GM21515 (cell line): ENCODE results near the gene CCDC116.
"Not testable (repeated sequence)": the region's sequence is repeated elsewhere in the genome, so short reads cannot be mapped to it uniquely, and the experiment has no call there.

Experiments used
- ATAC-seq: cut with Tn5 transposase; IDR thresholded peaks from one replicate; pipeline ENCODE4 v1.9.1; 2021; ENCODE audit not compliant: unreplicated experiment

The CCDC116 gene

DNA sequence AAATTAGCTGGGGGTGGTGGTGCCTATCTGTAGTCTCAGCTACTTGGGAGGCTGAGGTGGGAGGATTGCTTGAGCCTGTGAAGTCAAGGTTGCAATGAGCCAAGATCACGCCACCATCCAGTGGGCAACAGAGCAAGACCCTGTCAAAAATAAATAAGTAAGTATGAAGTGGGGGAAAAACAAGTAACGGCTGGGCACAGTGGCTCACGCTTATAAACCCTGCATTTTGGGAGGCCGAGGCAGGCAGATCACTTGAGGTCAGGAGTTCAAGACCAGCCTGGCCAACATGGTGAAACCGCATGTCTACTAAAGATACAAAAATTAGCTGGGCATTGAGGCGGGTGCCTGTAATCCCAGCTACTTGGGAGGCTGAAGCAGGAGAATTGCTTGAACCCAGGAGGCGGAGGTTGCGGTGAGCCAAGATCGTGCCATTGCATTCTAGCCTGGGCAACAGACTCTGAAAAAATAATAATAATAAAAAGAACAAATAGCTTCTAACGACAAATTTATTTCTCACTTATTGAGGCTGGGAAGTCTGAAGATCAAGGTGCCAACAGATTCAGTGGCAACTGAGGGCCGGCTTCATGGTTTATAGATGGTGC lies 22.9 kb upstream of the CCDC116 start:
- not testable (repeated sequence) for ATAC-seq

DNA sequence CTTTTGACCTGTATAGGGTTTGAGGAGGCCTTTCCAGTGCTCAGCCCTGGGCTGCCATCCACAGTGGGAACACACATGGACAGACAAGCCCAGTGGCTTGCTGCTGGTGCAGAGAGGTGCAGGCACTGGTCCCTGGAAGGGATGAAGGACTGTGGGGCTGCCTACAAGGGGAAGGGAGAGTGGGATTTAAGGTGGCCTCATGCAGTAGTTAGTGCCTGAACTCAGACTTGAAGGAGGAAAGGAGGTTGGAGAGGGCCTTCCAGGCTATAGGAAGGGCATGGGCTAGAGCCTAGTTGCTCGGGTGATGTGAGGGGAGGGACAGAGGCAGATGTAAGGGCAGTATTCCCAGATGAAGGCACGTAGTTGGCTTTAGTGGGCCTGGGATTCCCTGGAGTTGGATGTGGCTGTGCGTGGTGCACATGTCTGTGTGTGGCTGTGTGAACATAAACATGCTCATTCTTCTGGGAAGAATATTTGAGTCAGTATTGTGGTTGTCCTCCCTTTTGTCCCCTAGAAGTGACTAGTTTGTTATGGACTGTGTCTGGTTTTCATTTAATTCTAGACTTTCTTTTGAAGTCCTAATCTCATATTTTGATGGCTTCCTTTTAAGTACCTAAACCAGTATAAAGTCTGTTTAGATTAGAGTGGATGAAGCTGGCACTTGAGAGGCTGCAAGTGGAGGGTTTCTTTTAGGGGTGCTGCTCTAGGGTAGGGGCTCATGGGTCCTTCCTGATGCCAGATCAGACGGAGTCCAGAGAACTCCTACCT lies 21.2 kb upstream of the CCDC116 start:
- no peak for ATAC-seq

DNA sequence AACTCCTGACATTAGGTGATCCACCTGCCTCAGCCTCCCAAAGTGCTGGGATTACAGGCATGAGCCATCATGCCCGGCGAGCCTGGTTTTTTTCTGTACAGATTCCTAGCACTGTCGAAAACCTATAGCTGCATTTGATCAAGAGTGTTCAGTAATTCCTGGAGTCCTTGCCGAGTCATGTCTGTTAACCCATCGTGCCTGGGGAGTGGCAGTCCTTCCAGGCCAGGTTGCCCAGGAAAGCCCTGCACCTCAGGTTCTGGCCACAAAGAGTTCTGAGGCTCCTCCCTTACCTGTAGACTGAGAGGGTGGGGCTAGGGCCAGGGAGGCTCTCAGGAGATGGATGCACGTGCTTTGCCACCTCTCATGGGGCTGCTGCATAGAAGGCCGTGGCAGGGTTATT lies 19.7 kb upstream of the CCDC116 start:
- no peak for ATAC-seq

DNA sequence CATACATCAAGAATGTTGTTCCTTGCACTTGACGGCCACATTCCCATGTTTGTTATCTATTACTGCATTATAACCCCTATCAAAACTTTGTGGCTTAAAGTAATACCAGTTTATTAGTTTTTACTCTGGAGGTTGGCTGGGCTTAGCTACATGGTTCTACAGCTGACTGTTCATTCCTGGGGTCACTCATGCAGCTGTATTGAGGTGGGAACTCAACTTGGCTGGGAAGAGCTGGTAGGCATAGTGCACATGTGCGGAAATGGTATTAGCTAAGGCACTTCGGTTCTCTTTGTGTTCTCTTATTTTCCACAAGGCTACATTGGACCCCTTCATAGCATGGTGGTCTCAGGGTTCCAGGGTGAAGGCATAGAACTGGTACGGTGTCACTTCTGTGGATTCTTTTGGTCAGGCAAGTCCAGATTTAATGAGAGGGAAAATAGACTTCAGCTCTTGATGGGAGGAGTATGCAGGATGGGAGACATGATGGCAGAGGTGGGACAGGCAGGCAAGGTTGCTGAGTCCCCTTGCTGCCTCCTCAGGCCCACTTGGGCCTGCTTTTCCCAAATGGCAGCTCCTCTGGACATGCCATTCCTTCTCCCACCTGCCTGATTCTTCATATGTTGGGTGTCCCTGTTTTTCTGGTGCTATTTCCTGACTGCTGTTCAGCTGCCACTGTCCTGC lies 18.9 kb upstream of the CCDC116 start:
- no peak for ATAC-seq

DNA sequence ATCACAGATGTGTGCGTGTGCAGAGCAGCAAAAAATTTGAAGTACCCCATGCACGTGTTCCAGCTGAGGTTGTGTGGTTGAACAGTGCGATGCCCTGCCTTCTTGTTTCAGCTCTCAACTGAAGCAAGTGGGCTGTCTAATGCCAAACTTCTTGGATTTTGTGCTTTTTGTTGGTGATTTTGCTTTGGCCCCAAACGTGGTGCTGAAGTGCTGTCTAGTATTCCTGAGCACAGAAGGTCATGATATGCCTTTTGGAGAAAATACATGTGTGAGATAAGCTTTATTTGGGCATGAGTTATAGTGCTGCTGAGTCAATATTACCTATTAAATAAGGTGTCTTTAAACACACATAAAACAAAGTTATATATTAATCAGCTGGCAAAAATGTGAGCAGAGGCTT lies 16.8 kb upstream of the CCDC116 start:
- ATAC-seq: no peak

DNA sequence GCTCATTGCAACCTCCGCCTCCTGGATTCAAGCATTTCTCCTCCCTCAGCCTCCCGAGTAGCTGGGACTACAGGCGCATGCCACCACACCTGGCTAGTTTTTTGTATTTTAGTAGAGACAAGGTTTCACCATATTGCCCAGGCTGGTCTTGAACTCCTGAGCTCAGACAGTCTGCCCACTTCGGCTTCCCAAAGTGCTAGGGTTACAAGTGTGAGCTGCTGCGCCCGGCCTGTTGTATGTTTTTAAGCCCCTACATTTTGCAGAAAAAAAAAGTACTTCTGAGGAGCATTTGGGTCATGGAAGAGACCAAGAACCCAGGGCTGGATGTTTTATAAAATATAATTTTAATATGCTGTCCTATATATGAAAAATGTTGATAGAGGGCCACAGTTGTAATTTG lies 15.2 kb upstream of the CCDC116 start:
- not testable (repeated sequence) for ATAC-seq

DNA sequence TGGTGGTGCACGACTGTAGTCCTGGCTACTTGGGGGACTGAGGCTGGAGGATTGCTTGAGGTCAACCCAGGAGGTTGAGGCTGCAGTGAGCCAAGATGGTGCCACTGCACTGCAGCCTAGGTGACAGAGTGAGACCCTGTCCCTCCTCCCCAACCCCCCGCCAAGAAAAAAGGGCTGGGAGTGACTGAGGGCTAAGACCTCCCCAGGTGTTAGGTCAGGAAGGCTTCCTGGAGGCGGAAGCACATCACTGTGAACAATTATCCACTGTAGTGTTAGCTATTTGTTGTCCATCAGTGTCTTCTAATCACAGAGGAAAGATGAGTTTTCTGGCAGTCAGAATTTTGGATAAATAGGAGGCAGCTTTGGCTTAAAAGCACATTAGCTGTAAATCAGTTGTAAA lies 11.5 kb upstream of the CCDC116 start:
- no peak for ATAC-seq

DNA sequence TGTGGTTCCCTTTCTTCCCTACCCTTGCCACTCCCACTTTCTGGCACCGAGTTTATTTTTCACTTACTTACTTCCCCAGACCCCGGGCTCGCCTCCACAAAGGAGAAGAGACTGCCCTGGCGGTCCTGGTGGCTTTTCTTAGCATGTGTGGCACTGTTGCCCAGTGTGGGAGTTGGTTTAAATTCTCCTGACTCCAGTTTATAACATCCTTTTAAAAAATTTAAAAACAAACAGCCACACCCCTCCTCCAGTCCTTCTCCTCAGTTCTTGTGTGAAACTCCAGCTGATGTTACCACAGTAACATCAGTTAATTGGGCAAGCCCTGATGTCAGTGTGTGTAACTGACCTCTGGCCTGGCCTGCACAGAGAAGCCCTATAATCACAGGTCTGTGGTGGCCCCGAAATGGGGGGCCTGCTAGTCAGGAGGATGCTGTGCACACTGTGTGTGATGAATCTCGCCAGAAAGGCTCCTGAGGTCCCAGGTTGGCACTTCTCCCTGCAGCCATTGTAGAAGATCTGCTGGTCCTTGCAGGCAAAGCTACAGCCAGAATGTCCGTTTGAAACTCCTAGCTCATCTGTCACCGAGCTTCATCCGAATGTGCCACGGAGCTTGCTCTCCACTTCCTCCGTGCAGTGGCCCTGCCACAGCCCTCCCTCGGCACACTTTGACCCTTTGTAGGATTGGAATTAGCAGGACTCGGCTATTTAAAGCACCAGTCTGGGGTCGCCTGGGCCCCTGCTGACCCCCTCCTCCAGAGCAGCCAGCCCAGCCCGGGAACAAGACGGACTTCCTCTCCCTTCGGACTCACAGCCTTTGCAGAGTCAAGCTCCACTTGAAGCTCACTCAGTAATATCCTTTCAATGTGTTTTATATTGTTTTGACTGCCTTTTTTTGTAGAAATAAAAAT lies 10.3 kb upstream of the CCDC116 start:
- ATAC-seq: no peak

DNA sequence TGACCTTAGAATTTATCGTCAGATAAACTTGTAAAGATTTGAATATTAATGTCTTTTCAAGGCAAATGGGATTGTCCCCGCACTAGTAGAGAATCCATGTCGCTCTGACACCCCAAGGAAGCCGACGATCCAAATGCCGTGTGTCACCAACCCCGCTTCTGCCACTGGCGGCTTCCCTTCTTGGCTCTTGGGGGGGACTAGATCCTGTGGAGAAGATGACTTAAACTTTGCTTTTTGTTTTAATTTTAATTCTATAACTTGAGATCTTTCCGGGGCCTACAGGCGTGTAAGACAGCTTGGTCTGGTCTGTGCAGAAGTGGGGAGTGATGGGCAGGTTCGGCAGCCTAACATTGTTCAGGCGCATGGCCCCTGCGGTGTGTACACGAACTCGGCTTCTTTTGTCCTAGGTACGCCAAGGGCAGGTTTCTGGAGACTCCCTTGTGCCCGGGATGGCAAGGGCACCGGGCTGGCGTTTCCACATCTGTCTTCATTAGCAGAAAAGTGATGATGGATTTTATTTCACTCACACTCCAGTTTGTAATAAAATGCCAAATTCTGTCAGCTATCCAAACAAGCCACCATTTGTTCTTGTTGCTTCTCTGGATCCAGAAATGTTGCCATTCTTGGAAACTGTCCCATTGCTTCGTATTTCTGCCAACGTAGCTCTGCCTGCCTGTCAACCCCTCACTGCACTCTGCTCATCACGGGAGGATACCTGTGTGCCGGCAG lies 9.5 kb upstream of the CCDC116 start:
- no peak for ATAC-seq

DNA sequence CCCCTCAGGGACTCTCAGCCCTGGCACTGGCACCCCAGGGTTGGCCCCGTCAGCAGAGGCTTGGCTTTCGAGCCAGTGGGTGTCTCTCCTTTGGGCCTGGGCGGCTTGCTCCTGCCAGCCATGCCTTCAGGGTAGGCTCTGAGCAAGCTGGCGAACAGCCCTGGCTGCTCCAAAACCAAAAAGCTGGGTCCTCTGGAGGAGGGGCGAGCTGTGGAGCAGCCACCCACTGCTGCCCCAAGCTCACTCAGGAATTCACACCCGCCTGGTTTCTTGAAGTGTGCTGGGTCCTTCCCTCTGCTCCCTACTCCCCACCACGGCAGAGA lies 9.0 kb upstream of the CCDC116 start:
- no peak for ATAC-seq

DNA sequence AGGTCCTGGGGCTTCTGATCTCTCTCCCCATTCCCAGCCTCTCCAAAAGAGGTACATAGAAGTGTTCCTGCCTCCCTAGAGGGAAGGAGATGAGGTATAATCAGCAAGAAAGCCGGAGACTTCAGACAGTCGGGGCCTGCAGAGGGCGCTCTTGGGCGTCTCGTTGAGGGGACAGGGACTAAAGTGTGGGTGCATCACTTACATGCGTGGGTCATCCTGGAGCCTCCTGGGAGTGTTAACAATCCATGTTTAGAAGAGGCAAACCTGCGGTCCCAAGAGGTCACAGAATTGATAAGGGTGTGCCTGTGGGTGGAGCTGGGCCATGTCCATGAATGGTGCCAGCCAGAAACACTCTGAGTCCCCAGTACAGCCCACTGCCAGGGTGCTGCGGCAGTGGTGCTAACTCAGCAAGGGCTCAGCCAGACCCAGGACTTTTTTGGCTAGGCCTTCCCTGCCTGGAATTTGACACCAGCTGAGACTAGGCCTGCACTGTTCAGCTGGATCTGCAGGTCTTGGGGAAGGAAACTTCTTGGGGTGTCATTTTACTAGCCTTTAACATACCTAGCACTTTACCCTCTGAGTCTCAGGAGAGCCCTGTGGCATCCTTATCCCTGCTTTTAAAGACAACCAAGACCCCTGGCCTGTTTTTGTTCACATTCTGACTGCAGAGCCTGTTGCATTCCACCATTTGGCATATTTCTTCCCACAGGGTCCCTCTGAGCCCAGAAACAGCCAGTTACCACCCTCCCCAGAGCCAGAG lies 8.3 kb upstream of the CCDC116 start:
- ATAC-seq: no peak

DNA sequence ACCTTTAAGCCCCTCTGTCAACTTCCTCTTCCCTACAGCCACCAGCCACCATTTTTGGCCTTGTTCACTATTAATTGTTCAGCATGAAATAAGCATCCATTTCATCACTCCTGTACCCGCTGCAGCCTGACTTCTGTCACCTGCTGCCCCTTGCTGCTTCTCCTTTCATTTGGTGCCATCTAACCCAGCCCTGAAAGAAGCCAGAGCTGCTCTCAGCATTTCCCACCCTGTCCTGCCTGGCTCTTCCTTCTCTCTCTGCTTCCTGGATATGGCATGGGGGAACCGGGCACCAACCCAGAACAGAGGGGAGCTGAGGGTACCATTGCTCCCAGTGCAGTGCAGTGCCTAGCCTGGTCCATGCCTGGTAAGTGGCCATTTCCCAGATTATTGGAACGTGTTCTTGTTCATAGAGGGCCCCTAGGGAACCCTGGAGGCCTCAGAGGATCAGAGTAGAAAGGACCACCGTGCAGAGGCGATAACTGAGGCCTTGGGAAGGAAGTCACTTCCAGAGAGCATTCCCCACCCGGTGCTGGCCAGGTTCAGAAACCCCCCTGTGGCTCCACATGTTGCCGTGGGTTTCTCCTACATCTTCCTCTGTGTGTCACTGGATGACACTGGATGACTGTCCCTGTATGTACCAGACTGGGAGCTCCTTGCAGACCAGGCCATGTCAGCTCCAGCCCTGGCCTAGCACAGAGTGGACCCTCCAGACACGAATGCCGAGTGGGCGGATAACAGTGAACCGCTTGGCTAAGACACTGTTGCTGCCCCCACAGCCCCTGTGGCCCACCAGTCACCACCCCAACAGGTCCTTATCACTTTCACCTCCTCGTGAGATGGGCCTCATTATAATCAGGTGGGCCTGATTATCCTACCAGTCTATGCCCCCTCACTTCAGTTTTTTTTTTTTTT lies 7.4 kb upstream of the CCDC116 start:
- no peak for ATAC-seq

DNA sequence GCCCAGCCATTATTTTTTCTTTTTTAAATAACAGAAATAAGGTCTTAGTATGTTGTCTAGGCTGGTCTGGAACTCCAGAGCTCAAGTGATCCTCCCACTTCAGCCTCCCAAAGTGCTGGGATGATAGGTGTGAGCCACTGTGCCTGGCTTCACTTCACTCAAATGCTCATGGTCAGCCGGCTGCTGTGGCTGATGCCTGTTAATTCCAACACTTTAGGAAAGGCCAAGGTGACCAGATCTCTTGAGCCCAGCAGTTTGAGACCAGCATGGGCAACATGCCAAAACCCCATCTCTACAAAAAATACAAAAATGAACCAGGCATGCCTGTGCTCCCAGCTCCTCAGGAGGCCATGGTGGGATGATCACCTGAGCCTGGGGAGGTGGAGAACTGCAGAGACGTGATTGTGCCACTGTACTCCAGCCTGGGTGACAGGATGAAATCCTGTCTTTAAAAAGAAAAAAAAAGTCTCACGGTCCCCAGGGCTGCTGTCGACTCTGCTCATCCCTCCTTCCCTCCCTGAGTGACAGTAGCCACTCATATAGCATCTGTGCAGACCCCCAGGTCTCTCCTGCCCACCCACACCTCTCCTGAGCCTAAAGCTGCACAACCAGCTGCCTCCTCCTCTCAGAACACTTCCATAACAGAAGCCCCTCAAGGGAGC lies 6.4 kb upstream of the CCDC116 start:
- no peak for ATAC-seq

DNA sequence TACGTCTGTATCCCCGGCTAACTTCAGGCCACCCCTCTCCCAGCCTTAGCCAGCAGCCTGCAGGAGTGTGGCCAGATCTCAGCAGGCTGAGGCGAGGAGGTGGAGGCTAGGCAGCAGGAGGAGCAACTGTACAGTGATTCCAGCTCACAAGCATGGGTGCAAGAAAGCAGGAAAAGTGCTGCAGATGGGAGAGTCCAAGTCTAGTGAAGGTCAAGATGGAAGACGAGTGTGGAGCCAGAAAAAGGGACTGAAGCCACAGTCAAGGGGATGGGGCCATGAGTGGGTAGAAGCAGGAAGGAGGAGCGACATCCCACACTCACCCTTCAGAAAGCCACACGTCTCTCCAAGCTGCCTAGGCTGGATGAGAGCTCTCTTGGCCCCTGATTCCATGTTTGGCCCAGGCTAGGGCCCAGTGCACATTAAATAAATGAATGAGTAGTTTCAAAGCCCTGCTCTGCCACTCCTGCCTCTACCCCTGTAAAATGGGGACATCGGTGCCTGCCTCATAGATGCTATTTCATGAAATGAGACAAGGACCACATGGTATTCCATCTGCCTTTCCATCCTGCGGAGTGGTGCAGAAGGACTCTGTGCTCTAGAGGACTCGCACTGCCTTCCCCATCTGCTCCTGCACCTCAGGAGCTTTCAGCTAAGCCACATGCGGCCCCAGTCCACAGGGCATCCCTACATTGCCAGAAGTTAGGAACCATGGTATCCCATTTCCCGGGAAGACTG lies 5.7 kb upstream of the CCDC116 start:
- ATAC-seq: no peak

DNA sequence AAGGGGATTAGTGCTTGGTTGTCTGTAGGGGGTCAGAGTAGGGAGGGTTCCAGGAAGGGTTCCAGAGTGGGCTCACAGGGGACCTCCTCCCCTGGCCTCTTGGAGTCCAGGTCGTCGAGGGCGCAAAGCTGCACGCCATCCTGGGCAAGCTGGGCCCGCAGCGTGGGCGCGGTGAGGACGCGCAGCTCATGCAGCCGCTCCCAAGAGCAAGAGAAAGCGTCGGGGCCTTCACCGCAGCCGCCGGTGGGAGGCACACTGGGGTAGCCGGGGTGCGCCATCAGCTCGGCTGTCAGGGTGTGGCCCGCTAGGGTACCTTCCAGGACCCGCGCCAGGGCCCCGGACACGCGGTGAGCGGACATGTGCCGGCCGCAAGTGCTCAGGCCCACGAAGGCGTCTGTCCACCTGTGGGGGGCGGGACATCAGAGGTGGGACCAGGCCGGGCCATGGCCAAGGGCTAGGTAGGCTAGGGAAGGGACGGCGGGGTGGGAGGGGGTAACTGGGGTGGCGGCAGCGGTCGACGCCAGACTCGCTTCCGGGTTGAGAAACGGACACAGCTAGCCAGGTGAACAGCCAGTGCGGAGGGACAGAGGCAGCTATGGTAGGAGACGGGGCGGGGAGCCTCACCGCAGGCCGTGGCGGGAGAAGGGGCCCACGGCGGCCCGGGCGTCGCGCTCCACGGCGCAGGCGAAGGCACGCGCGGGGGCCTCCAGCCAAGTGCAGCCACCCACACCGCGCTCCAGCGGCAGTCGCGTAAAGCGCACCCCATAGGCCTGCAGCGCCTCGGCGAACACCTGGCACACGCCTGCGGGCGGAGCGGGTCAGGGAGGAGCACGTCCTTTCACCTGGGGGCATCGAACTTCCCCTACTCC lies 3.9 kb upstream of the CCDC116 start:
- ATAC-seq: no peak

DNA sequence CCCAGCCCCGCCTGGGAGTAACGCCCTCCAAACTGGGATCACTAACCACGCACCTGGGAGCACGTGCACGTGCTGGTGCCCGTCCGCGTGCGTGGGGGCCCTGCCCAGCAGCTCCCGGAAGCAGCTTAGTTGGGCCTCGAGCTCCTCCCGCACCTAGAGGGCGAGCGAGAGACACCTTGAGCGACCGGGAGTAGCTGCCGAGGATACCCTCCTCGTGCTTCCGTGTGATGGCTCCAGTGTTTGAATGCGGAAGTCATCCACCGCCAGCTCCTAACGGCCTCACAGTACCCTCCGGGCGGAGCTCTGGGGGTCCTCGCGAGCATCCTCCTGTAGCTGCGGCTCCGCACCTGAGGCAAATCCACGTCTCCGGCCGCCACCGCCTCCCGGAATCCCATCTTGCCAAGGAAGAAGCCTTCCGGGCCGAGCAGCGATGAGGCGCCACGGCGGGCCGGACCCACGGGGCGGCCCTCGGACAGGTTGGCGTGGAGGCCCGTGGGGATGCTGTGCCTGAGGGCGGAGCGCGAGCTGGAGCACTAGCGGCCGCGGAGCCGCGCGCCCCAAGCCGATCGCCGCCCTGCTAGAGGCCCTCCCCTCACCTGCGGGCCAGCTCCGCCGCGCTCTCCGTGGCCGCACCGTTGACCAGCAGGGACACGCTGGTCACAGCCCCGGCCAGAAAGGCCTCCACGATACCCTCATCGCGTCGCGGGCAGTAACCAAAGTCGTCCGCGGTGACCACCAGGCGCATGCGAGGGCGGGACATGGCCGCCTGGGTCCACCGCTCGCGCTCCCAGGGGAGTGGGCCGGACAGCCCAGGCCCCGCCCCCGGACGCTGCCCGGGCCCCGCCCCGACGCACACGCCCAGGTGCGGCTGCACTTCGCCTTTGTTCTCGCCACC lies 3.1 kb upstream of the CCDC116 start, which contains the start of gene YDJC:
TSS of gene YDJC (minus strand) at position 768 of the 895 bp plus-strand sequence. CDS start at position 760, 8 bp downstream.
- ATAC-seq: peak; percentile 74
